ENCODE data around the gene LRTM2. TPM values are rescaled to one million over a fixed set of nuclear protein-coding genes. Genes with fewer than 3 reads are reported as not detected.

Gene LRTM2
- total and polyA plus RNA-seq, 7 experiments from 2014 or later, result 0.12 TPM; not detected in 6

- Histone ChIP-seq H3K36me3 (ENCODE audit: control insufficient read depth in 2 of 3, insufficient read depth in 3 of 3, low read length in 3 of 3) (no peaks in the 10 kb centered on the region), H3K4me1 (ENCODE audit: control insufficient read depth in 2 of 2, insufficient read depth in 2 of 2, low read length in 2 of 2) (no peaks in the 10 kb centered on the region), H3K9me3 (ENCODE audit: control insufficient read depth in 2 of 3, low read length in 3 of 3) (no peaks in the 10 kb centered on the region), H3K4me3 (ENCODE audit: low read length) (no peak overlapping the region), H3K27me3 (ENCODE audit: control insufficient read depth in 2 of 2, insufficient read depth in 2 of 2, low read length in 2 of 2) (no peaks in the 10 kb centered on the region), H3K27ac (ENCODE audit: low read depth, low read length) (no peak overlapping the region)
- Mint-ChIP-seq H3K27ac (no peak overlapping the region), H3K36me3 (no peaks in the 10 kb centered on the region), H3K9me3 (no peaks in the 10 kb centered on the region), H3K4me3 (no peak overlapping the region), H3K4me1 (no peaks in the 10 kb centered on the region), H3K27me3 (peaks cover 9 to 24% (median 21%) of the 10 kb centered on the region in 5 donors)
- DNase-seq (no peak), ATAC-seq (no peak)
- intact Hi-C loops (cut with micrococcal nuclease), result no loop called here
- ChIA-PET CTCF (no interaction called here), POLR2A (no interaction called here)
Observed at GRCh38 chr12:1836241-1836803, 16.0 kb downstream of the LRTM2 start.

- no peak overlapping the region for H3K4me3 Mint-ChIP-seq
- peaks cover 0 to 1% (median 0%) of the 10 kb centered on the region in 7 donors for H3K4me1 Mint-ChIP-seq
- H3K36me3 Mint-ChIP-seq, result no peaks in the 10 kb centered on the region
- no peaks in the 10 kb centered on the region for H3K4me1 ChIP-seq (ENCODE audit: control insufficient read depth in 2 of 2, insufficient read depth in 2 of 2, low read length in 2 of 2)
- intact Hi-C loops (cut with micrococcal nuclease), result no loop called here
- H3K9me3 Mint-ChIP-seq, result no peaks in the 10 kb centered on the region
- no peak overlapping the region for H3K27ac ChIP-seq (ENCODE audit: low read depth, low read length)
- H3K4me3 ChIP-seq (ENCODE audit: low read length), result no peak overlapping the region
- H3K9me3 ChIP-seq (ENCODE audit: control insufficient read depth in 2 of 3, low read length in 3 of 3), result no peaks in the 10 kb centered on the region
- H3K36me3 ChIP-seq (ENCODE audit: control insufficient read depth in 2 of 3, insufficient read depth in 3 of 3, low read length in 3 of 3), result no peaks in the 10 kb centered on the region
- ChIA-PET POLR2A (no interaction called here), CTCF (no interaction called here)
- no peaks in the 10 kb centered on the region for H3K27me3 ChIP-seq (ENCODE audit: control insufficient read depth in 2 of 2, insufficient read depth in 2 of 2, low read length in 2 of 2)
- peaks cover 6 to 21% (median 19%) of the 10 kb centered on the region in 5 donors for H3K27me3 Mint-ChIP-seq
- DNase-seq (no peak), ATAC-seq (no peak)
- no peak overlapping the region for H3K27ac Mint-ChIP-seq
Observed at GRCh38 chr12:1836854-1837421, 16.6 kb downstream of the LRTM2 start.

GRCh38 chr12:1837541-1838204 lies 17.3 kb downstream of the LRTM2 start:
- no peaks in the 10 kb centered on the region for H3K36me3 Mint-ChIP-seq

GRCh38 chr12:1838205-1838993 lies 18.0 kb downstream of the LRTM2 start:
- Histone ChIP-seq H3K27me3 (ENCODE audit: control insufficient read depth in 2 of 2, insufficient read depth in 2 of 2, low read length in 2 of 2) (no peaks in the 10 kb centered on the region), H3K4me3 (ENCODE audit: low read length) (no peak overlapping the region), H3K4me1 (ENCODE audit: control insufficient read depth in 2 of 2, insufficient read depth in 2 of 2, low read length in 2 of 2) (no peaks in the 10 kb centered on the region), H3K36me3 (ENCODE audit: control insufficient read depth in 2 of 3, insufficient read depth in 3 of 3, low read length in 3 of 3) (no peaks in the 10 kb centered on the region), H3K27ac (ENCODE audit: low read depth, low read length) (no peak overlapping the region), H3K9me3 (ENCODE audit: control insufficient read depth in 2 of 3, low read length in 3 of 3) (no peaks in the 10 kb centered on the region)
- H3K27me3 Mint-ChIP-seq, result peaks cover 0 to 10% (median 7%) of the 10 kb centered on the region in 5 donors
- no peaks in the 10 kb centered on the region for H3K9me3 Mint-ChIP-seq
- ChIA-PET POLR2A (no interaction called here), CTCF (interaction anchor here (0.5 kb wide), 1 partner anchor 192 kb away, joined by 5 read pairs; no protein-coding TSS in a partner anchor)
- peak overlapping the region in 1 of 9 donors; percentile 62 for H3K27ac Mint-ChIP-seq
- H3K36me3 Mint-ChIP-seq, result no peaks in the 10 kb centered on the region
- ATAC-seq (no peak), DNase-seq (no peak)
- peaks cover 0 to 2% (median 0%) of the 10 kb centered on the region in 7 donors for H3K4me1 Mint-ChIP-seq
- no peak overlapping the region for H3K4me3 Mint-ChIP-seq
- intact Hi-C loops (cut with micrococcal nuclease), result no loop called here

More at GRCh38 chr12:1837541-1838204, 17.3 kb downstream of the LRTM2 start:
- Histone ChIP-seq H3K36me3 (ENCODE audit: control insufficient read depth in 2 of 3, insufficient read depth in 3 of 3, low read length in 3 of 3) (no peaks in the 10 kb centered on the region), H3K9me3 (ENCODE audit: control insufficient read depth in 2 of 3, low read length in 3 of 3) (no peaks in the 10 kb centered on the region), H3K4me1 (ENCODE audit: control insufficient read depth in 2 of 2, insufficient read depth in 2 of 2, low read length in 2 of 2) (no peaks in the 10 kb centered on the region), H3K4me3 (ENCODE audit: low read length) (no peak overlapping the region), H3K27me3 (ENCODE audit: control insufficient read depth in 2 of 2, insufficient read depth in 2 of 2, low read length in 2 of 2) (no peaks in the 10 kb centered on the region), H3K27ac (ENCODE audit: low read depth, low read length) (no peak overlapping the region)
- H3K4me1 Mint-ChIP-seq, result peaks cover 0 to 2% (median 0%) of the 10 kb centered on the region in 7 donors
- POLR2A ChIA-PET, result no interaction called here
- H3K27ac Mint-ChIP-seq, result no peak overlapping the region
- DNase-seq, result no peak
- H3K27me3 Mint-ChIP-seq, result peaks cover 0 to 15% (median 13%) of the 10 kb centered on the region in 5 donors
- CTCF ChIA-PET, result no interaction called here
- H3K4me3 Mint-ChIP-seq, result no peak overlapping the region
- ATAC-seq, result no peak
- intact Hi-C loops (cut with micrococcal nuclease), result no loop called here
- H3K9me3 Mint-ChIP-seq, result no peaks in the 10 kb centered on the region

GRCh38 chr12:1838994-1839365 lies 18.6 kb downstream of the LRTM2 start:
- POLR2A ChIA-PET, result no interaction called here

GRCh38 chr12:1839464-1839863 lies 19.1 kb downstream of the LRTM2 start:
- H3K36me3 ChIP-seq (ENCODE audit: control insufficient read depth in 2 of 3, insufficient read depth in 3 of 3, low read length in 3 of 3), result no peaks in the 10 kb centered on the region
- H3K4me3 ChIP-seq (ENCODE audit: low read length), result no peak overlapping the region
- intact Hi-C loops (cut with micrococcal nuclease), result no loop called here
- ChIA-PET POLR2A (no interaction called here), CTCF (interaction anchor here (0.6 to 1.5 kb wide), 2 partner anchors 101 to 177 kb away, joined by 3 read pairs; no protein-coding TSS in a partner anchor)
- Mint-ChIP-seq H3K4me1 (peaks cover 0 to 2% (median 0%) of the 10 kb centered on the region in 7 donors), H3K4me3 (no peak overlapping the region), H3K27me3 (peaks cover 0 to 8% (median 0%) of the 10 kb centered on the region in 5 donors), H3K9me3 (no peaks in the 10 kb centered on the region), H3K27ac (no peak overlapping the region), H3K36me3 (no peaks in the 10 kb centered on the region)
- H3K9me3 ChIP-seq (ENCODE audit: control insufficient read depth in 2 of 3, low read length in 3 of 3), result no peaks in the 10 kb centered on the region
- no peak overlapping the region for H3K27ac ChIP-seq (ENCODE audit: low read depth, low read length)
- ATAC-seq (no peak), DNase-seq (no peak)
- H3K4me1 ChIP-seq (ENCODE audit: control insufficient read depth in 2 of 2, insufficient read depth in 2 of 2, low read length in 2 of 2), result no peaks in the 10 kb centered on the region
- no peaks in the 10 kb centered on the region for H3K27me3 ChIP-seq (ENCODE audit: control insufficient read depth in 2 of 2, insufficient read depth in 2 of 2, low read length in 2 of 2)

More at GRCh38 chr12:1838994-1839365, 18.6 kb downstream of the LRTM2 start:
- Mint-ChIP-seq H3K4me3 (no peak overlapping the region), H3K9me3 (no peaks in the 10 kb centered on the region), H3K4me1 (peaks cover 0 to 2% (median 0%) of the 10 kb centered on the region in 7 donors), H3K27ac (no peak overlapping the region), H3K27me3 (peaks cover 0 to 6% (median 4%) of the 10 kb centered on the region in 5 donors), H3K36me3 (no peaks in the 10 kb centered on the region)
- Histone ChIP-seq H3K27ac (ENCODE audit: low read depth, low read length) (no peak overlapping the region), H3K4me3 (ENCODE audit: low read length) (no peak overlapping the region), H3K9me3 (ENCODE audit: control insufficient read depth in 2 of 3, low read length in 3 of 3) (no peaks in the 10 kb centered on the region), H3K4me1 (ENCODE audit: control insufficient read depth in 2 of 2, insufficient read depth in 2 of 2, low read length in 2 of 2) (no peaks in the 10 kb centered on the region), H3K27me3 (ENCODE audit: control insufficient read depth in 2 of 2, insufficient read depth in 2 of 2, low read length in 2 of 2) (no peaks in the 10 kb centered on the region), H3K36me3 (ENCODE audit: control insufficient read depth in 2 of 3, insufficient read depth in 3 of 3, low read length in 3 of 3) (no peaks in the 10 kb centered on the region)
- CTCF ChIA-PET, result interaction anchor here (0.5 to 1.5 kb wide), 2 partner anchors 101 to 191 kb away, joined by 3 to 5 read pairs; no protein-coding TSS in a partner anchor
- ATAC-seq (no peak), DNase-seq (no peak)
- intact Hi-C loops (cut with micrococcal nuclease), result no loop called here
